Ecto neural progenitor cell (in vitro differentiated cells): ENCODE measurements around the gene RCC1.
"Not testable (repeated sequence)": the region's sequence is repeated elsewhere in the genome, so short reads cannot be mapped to it uniquely, and the experiment has no call there.

Source experiments
- DNase-seq: peaks from one replicate; pipeline ENCODE4 v3.0.0-alpha.2; 2018; ENCODE audit warnings: low spot score

The RCC1 gene

GRCh38 chr1:28505406-28506187 lies at the start of gene RCC1:
Gene RCC1, plus strand, starts transcription at chr1:28506043. Its CDS starts 23,824 bp downstream, at chr1:28529867.
- DNase-seq, result peak; percentile 96

GRCh38 chr1:28456078-28456477 lies 49.8 kb upstream of the RCC1 start:
- DNase-seq, result no peak

- no peak for DNase-seq
Measured at GRCh38 chr1:28457678-28458077, 48.2 kb upstream of the RCC1 start.

GRCh38 chr1:28458237-28459228 lies 47.3 kb upstream of the RCC1 start:
- DNase-seq, result no peak

GRCh38 chr1:28466226-28466778 lies 39.5 kb upstream of the RCC1 start:
- no peak for DNase-seq

- no peak for DNase-seq
Measured at GRCh38 chr1:28470146-28470545, 35.7 kb upstream of the RCC1 start.

GRCh38 chr1:28479497-28479896 lies 26.3 kb upstream of the RCC1 start:
- not testable (repeated sequence) for DNase-seq

- DNase-seq, result no peak
Measured at GRCh38 chr1:28480308-28480707, 25.5 kb upstream of the RCC1 start.

GRCh38 chr1:28482138-28482537 lies 23.7 kb upstream of the RCC1 start:
- no peak for DNase-seq

GRCh38 chr1:28482702-28483101 lies 23.1 kb upstream of the RCC1 start:
- no peak for DNase-seq

GRCh38 chr1:28494737-28495136 lies 11.1 kb upstream of the RCC1 start:
- DNase-seq, result no peak

- DNase-seq, result no peak
Measured at GRCh38 chr1:28499553-28499952, 6.3 kb upstream of the RCC1 start.

- no peak for DNase-seq
Measured at GRCh38 chr1:28501925-28502324, 3.9 kb upstream of the RCC1 start.

GRCh38 chr1:28503117-28503516 lies 2.7 kb upstream of the RCC1 start:
- DNase-seq, result no peak

- DNase-seq, result no peak
Measured at GRCh38 chr1:28506907-28507246, 1.0 kb downstream of the RCC1 start.

GRCh38 chr1:28507247-28507645 lies 1.4 kb downstream of the RCC1 start:
- no peak for DNase-seq

GRCh38 chr1:28507646-28508434 lies 2.0 kb downstream of the RCC1 start:
- DNase-seq, result no peak

GRCh38 chr1:28508435-28508754 lies 2.6 kb downstream of the RCC1 start:
- DNase-seq, result no peak

- no peak for DNase-seq
Measured at GRCh38 chr1:28509705-28510272, 3.9 kb downstream of the RCC1 start.

- DNase-seq, result no peak
Measured at GRCh38 chr1:28510273-28510969, 4.6 kb downstream of the RCC1 start.

GRCh38 chr1:28510970-28511440 lies 5.2 kb downstream of the RCC1 start:
- no peak for DNase-seq
